K562 (cell line): ENCODE measurements around the gene ZCCHC24. TPM values are rescaled to one million over a fixed set of nuclear protein-coding genes. Genes with fewer than 3 reads are reported as not detected.

Experiments used
- ATAC-seq: fragments of 200-7000 bp; cut with Tn5 transposase; 3 replicates; pipeline ENCODE4 v1.9.1; 2020; ENCODE audit warnings: moderate library complexity
- BruUV-seq: library from RNA; stranded (reverse); fragments of 400-500 nt; replicated peaks from 2 replicates; lab custom pipeline; 2021; lab: Mats Ljungman, UMichigan
- CTCF ChIA-PET: fragments of 300-600 bp; formaldehyde crosslinking; extraction: SDS; loops from one replicate; lab custom pipeline; 2021; ENCODE audit warnings: low intra/inter-chr PET ratio; lab: Yijun Ruan, JAX
- POLR2A ChIA-PET: fragments of 300-600, 350-650 bp; sonication (Branson Sonifier 250); formaldehyde crosslinking; extraction: SDS; loops from one replicate; lab custom pipeline; 2021; ENCODE audit warnings: antibody characterized with exemption, inconsistent platforms; lab: Yijun Ruan, JAX
- DNase-seq, 4 experiments: peaks; one replicate each; pipeline versions ENCODE4 v3.0.0 to v3.0.0-alpha.2; 2011 to 2018; ENCODE audit warnings: low spot score in 3 of 4, mixed read lengths in 3 of 4; ENCODE audit errors: extremely low read depth in 1 of 4
- FAIRE-seq: peaks from 2 replicates; lab custom pipeline; 2011; peaks lifted over from hg19 to GRCh38; lab: Jason Lieb, UNC
- H2AFZ ChIP-seq: 2 replicates; pipeline ENCODE4 v1.6.0; 2011; ENCODE audit warnings: low read depth, low read length, control low read depth, inconsistent platforms
- H3K27ac ChIP-seq: fragments of 200-600 bp; 3 replicates; pipeline ENCODE4 v1.8.0; 2011; ENCODE audit warnings: low read depth, mild to moderate bottlenecking, control low read depth, inconsistent platforms, low read length, moderate library complexity, mixed read lengths; ENCODE audit errors: extremely low read depth
- H3K27me3 ChIP-seq, 2 experiments: fragments of 300-600 bp in 1 of 2; 2 replicates in 1 of 2; 3 replicates in 1 of 2; pipeline versions ENCODE4 v1.6.0 to v1.8.0; 2011; ENCODE audit warnings: inconsistent platforms in 2 of 2, low read length in 2 of 2, mild to moderate bottlenecking in 1 of 2, mixed read lengths in 1 of 2, moderate library complexity in 1 of 2; ENCODE audit not compliant: control insufficient read depth in 2 of 2, insufficient read depth in 2 of 2
- H3K36me3 ChIP-seq: fragments of 300-600 bp; 3 replicates; pipeline ENCODE4 v1.8.0; 2011; ENCODE audit warnings: mild to moderate bottlenecking, low read length, inconsistent platforms; ENCODE audit not compliant: control insufficient read depth, insufficient read depth
- H3K4me1 ChIP-seq, 2 experiments: fragments of 200-600 bp in 1 of 2; replicated peaks in 1 of 2; 2 replicates in 1 of 2; 3 replicates in 1 of 2; pipeline versions ENCODE4 v1.5.1 to v1.8.0; 2011; ENCODE audit warnings: inconsistent platforms in 2 of 2, low read length in 2 of 2, mild to moderate bottlenecking in 1 of 2, mixed read lengths in 1 of 2, moderate library complexity in 1 of 2; ENCODE audit not compliant: control insufficient read depth in 2 of 2, insufficient read depth in 2 of 2
- H3K4me2 ChIP-seq: 2 replicates; pipeline ENCODE4 v1.6.1; 2011; ENCODE audit warnings: low read length, control low read depth, inconsistent platforms, mixed read lengths; ENCODE audit not compliant: insufficient read depth
- H3K4me3 ChIP-seq: fragments of 200-600 bp; sonication (generic), shearing (Covaris generic); 2 replicates; pipeline ENCODE4 v1.5.1; 2016; ENCODE audit warnings: control low read depth, inconsistent platforms
- H3K79me2 ChIP-seq: fragments of 200-600 bp; 3 replicates; pipeline ENCODE4 v1.8.0; 2011; ENCODE audit warnings: low read length, inconsistent platforms; ENCODE audit not compliant: control insufficient read depth, insufficient read depth
- H3K9ac ChIP-seq, 2 experiments: 2 replicates each; pipeline versions ENCODE4 v1.6.0 to v1.6.1; 2011; ENCODE audit warnings: low read depth in 2 of 2, low read length in 2 of 2, control low read depth in 1 of 2, inconsistent platforms in 1 of 2, mild to moderate bottlenecking in 1 of 2, mixed read lengths in 1 of 2; ENCODE audit not compliant: insufficient read depth in 1 of 2
- H3K9me1 ChIP-seq: one replicate; pipeline ENCODE4 v1.6.0; 2011; ENCODE audit warnings: inconsistent platforms, mild to moderate bottlenecking, low read length, moderate library complexity; ENCODE audit not compliant: control insufficient read depth, insufficient read depth
- H3K9me3 ChIP-seq: replicated peaks from 2 replicates; pipeline ENCODE4 v1.5.1; 2011; ENCODE audit warnings: low read depth, low read length, inconsistent platforms; ENCODE audit not compliant: control insufficient read depth, insufficient read depth
- H4K20me1 ChIP-seq: replicated peaks from 2 replicates; pipeline ENCODE4 v1.6.1; 2011; ENCODE audit warnings: low read length, inconsistent platforms, mixed read lengths; ENCODE audit not compliant: control insufficient read depth, insufficient read depth
- ATF7 ChIP-seq: fragments of 450-650 bp; IDR thresholded peaks from 2 replicates; pipeline ENCODE4 v1.7.1; 2014; ENCODE audit warnings: mild to moderate bottlenecking, moderate library complexity
- CHD2 ChIP-seq: IDR thresholded peaks from 2 replicates; pipeline ENCODE4 v1.6.1; 2011; ENCODE audit warnings: low read depth, low read length
- DPF2 ChIP-seq: fragments of 450-650 bp; IDR thresholded peaks from 2 replicates; pipeline ENCODE4 v1.6.1; 2016
- ETV1 ChIP-seq: fragments of 450-650 bp; conservative IDR thresholded peaks from 2 replicates; pipeline ENCODE4 v1.6.1; 2016; ENCODE audit warnings: missing genetic modification characterization, control low read depth, low read depth, missing compliant biosample characterization
- FOXM1 ChIP-seq, 2 experiments: fragments of 450-650 bp in 1 of 2; sonication (generic) in 1 of 2; formaldehyde crosslinking in 1 of 2; IDR thresholded peaks; 2 replicates each; pipeline versions ENCODE4 v1.6.1 to v1.9.0; 2017 to 2022; ENCODE audit warnings: low read depth in 2 of 2, mild to moderate bottlenecking in 2 of 2, missing genetic modification reagents in 1 of 2, moderate library complexity in 1 of 2
- GABPA ChIP-seq: fragments of 200-800 bp; sonication (Bioruptor generic); conservative IDR thresholded peaks from 2 replicates; pipeline ENCODE4 v1.6.1; 2016; ENCODE audit warnings: low read depth, missing genetic modification characterization, missing compliant biosample characterization
- JUN ChIP-seq, 2 experiments: sonication (generic) in 1 of 2; formaldehyde crosslinking in 1 of 2; IDR thresholded peaks; 2 replicates each; pipeline versions ENCODE4 v1.6.1 to v1.8.0; 2012 to 2022; ENCODE audit warnings: borderline replicate concordance in 2 of 2, mild to moderate bottlenecking in 2 of 2, improper control_type of control experiment in 1 of 2, low read depth in 1 of 2, low read length in 1 of 2, missing genetic modification reagents in 1 of 2
- NCOA1 ChIP-seq: fragments of 450-650 bp; IDR thresholded peaks from 2 replicates; pipeline ENCODE4 v1.6.1; 2016; ENCODE audit warnings: low read depth
- SREBF2 ChIP-seq: sonication (generic); formaldehyde crosslinking; IDR thresholded peaks from 2 replicates; pipeline ENCODE4 v1.4.0; 2020; ENCODE audit warnings: mild to moderate bottlenecking, missing genetic modification reagents
- TRIM25 ChIP-seq: fragments of 450-650 bp; IDR thresholded peaks from 2 replicates; pipeline ENCODE4 v1.7.0; 2016; ENCODE audit warnings: borderline replicate concordance
- USF1 ChIP-seq: sonication (generic); formaldehyde crosslinking; IDR thresholded peaks from 2 replicates; pipeline ENCODE4 v1.9.0; 2022; ENCODE audit warnings: mild to moderate bottlenecking, missing genetic modification reagents
- ZFP30 ChIP-seq: fragments of 250-450 bp; sonication (Bioruptor Pico); IDR thresholded peaks from 2 replicates; pipeline ENCODE4 v1.8.0; 2022; ENCODE audit warnings: moderate library complexity, mild to moderate bottlenecking, inconsistent platforms, borderline replicate concordance
- ZFX ChIP-seq: sonication (generic); formaldehyde crosslinking; IDR thresholded peaks from 2 replicates; pipeline ENCODE4 v1.8.0; 2022; ENCODE audit warnings: mild to moderate bottlenecking, missing genetic modification reagents, moderate library complexity
- ZNF695 ChIP-seq: fragments of 450-650 bp; formaldehyde crosslinking; IDR thresholded peaks from 2 replicates; pipeline ENCODE4 v1.4.0; 2020; ENCODE audit warnings: mild to moderate bottlenecking, moderate library complexity
- WGBS: fragments of 100-300 bp; shearing (Covaris generic); methylation state at CpG from one replicate; pipeline ENCODE4 v1.1.6; 2016; ENCODE audit warnings: low coverage, mixed read lengths; ENCODE audit not compliant: insufficient coverage; ENCODE audit errors: missing lambda C conversion rate; 5-methylcytosine and 5-hydroxymethylcytosine counted together
- in situ Hi-C: fragments of 300-500 bp; cut with MboI; formaldehyde crosslinking; loops from 4 replicates; pipeline ENCODE4 v1.15.0; 2018; ENCODE audit warnings: inconsistent platforms, mixed read lengths
- intact Hi-C: fragments of 100-400 bp; cut with micrococcal nuclease; formaldehyde crosslinking; loops from 2 replicates; pipeline ENCODE4 v1.14.2; 2022
- polyA plus RNA-seq, 8 experiments: library from polyadenylated mRNA; depleted of rRNA in 4 of 8; stranded (reverse) in 5 of 8; unstranded in 3 of 8; fragments of >200 nt; fragmentation: Nextera tagmentation in 2 of 8; fragmentation: Illumina TruSeq in 1 of 8; extraction: Ambion mirVana in 2 of 8; extraction: Trizol in 1 of 8; gene quantifications; 2 replicates each; pipeline versions ENCODE4 v1.2.1 to v1.2.3, GENCODE V29; 2011 to 2014; ENCODE audit warnings: inconsistent platforms in 1 of 8, missing spikeins in 1 of 8
- total RNA-seq, 7 experiments: library from RNA; depleted of rRNA in 6 of 7; stranded (reverse); fragments of >200 nt in 6 of 7; fragmentation: Illumina TruSeq in 2 of 7; extraction: Trizol in 2 of 7; gene quantifications; 2 replicates each; pipeline versions ENCODE4 v1.2.1 to v1.2.3, GENCODE V29; 2011 to 2021; ENCODE audit warnings: low replicate concordance in 1 of 7

The ZCCHC24 gene
- total and polyA plus RNA-seq, 9 of the 15 experiments (the other 6 are each of a cell fraction or from before 2014, with no cell fraction given), result 0.84 to 11.0 (median 4.6) TPM

- TF ChIP-seq FOXM1 (IDR thresholded peaks at IDR 0.05; ENCODE audit: low read depth), result no peak
- no peak for TF ChIP-seq FOXM1 (CRISPR knock-in tag; IDR thresholded peaks at IDR 0.05; ENCODE audit: low read depth)
- TF ChIP-seq NCOA1, result no peak
- no peak for TF ChIP-seq ZNF695 (CRISPR knock-in tag)
- TF ChIP-seq TRIM25, result no peak
- TF ChIP-seq SREBF2, result no peak
- TF ChIP-seq ETV1, result no peak
- no peak for TF ChIP-seq ZFP30 (CRISPR knock-in tag)
- no peak for TF ChIP-seq CHD2
- no peak for TF ChIP-seq JUN (IDR thresholded peaks at IDR 0.05; ENCODE audit: borderline replicate concordance, low read depth, low read length)
- TF ChIP-seq JUN (CRISPR knock-in tag; IDR thresholded peaks at IDR 0.05; ENCODE audit: borderline replicate concordance), result no peak
- TF ChIP-seq DPF2, result no peak
Observed at GRCh38 chr10:79493806-79494205, 48.4 kb upstream of the ZCCHC24 start (continued).

- no peaks in the 10 kb centered on the region for H3K9me3 ChIP-seq
- peaks cover 15 to 40% of the 10 kb centered on the region in 2 experiments for H3K27me3 ChIP-seq
- no peaks in the 10 kb centered on the region for H3K36me3 ChIP-seq
- in situ Hi-C loops (no loop called here), intact Hi-C loops (no loop called here)
- FAIRE-seq (no peak), DNase-seq (no peak), ATAC-seq (no peak)
- WGBS, result 12% methylated on average over 3 of the region's 3 CpGs
- ChIA-PET CTCF (no interaction called here), POLR2A (no interaction called here)
- H3K4me3 ChIP-seq, result no peak overlapping the region
- no peaks in the 10 kb centered on the region for H3K9me1 ChIP-seq
- H3K9ac ChIP-seq, result no peak overlapping the region
- peaks cover 4% of the 10 kb centered on the region; the same call in 1 of the 2 replicates for H4K20me1 ChIP-seq
- H3K79me2 ChIP-seq, result no peaks in the 10 kb centered on the region
- no peak overlapping the region for H2AFZ ChIP-seq
- H3K4me2 ChIP-seq, result no peak overlapping the region
- TF ChIP-seq ZFX (CRISPR knock-in tag), result no peak
- no peak for TF ChIP-seq ATF7
- TF ChIP-seq GABPA (tag), result no peak
- TF ChIP-seq USF1, result no peak
- no peak overlapping the region for H3K27ac ChIP-seq
- no TSS peak for BruUV-seq
- peaks cover 7 to 11% of the 10 kb centered on the region in 2 experiments for H3K4me1 ChIP-seq
Observed at GRCh38 chr10:79492839-79493238, 47.4 kb upstream of the ZCCHC24 start.
